GM12878 (cell line): ENCODE data around the gene ELL2. TPM values are rescaled to one million over a fixed set of nuclear protein-coding genes. Genes with fewer than 3 reads are reported as not detected.

Source experiments
- ATAC-seq: fragments of 200-7000 bp; cut with Tn5 transposase; 3 replicates; pipeline ENCODE4 v1.9.1; 2020; ENCODE audit warnings: mild to moderate bottlenecking, moderate library complexity
- BruUV-seq: library from RNA; stranded (reverse); fragments of 400-500 nt; replicated peaks from 2 replicates; lab custom pipeline; 2021; lab: Mats Ljungman, UMichigan
- CTCF ChIA-PET: fragments of 300-600 bp; sonication (Branson Sonifier 250); formaldehyde crosslinking; extraction: SDS; loops from one replicate; lab custom pipeline; 2021; ENCODE audit warnings: inconsistent platforms; lab: Yijun Ruan, JAX
- POLR2A ChIA-PET: fragments of 350-600 bp; formaldehyde crosslinking; extraction: SDS; loops from one replicate; lab custom pipeline; 2021; ENCODE audit warnings: inconsistent platforms; lab: Charles Lee
- RAD21 ChIA-PET: fragments of 300-600 bp; sonication (Branson Sonifier 250); formaldehyde crosslinking; loops from one replicate; lab custom pipeline; 2023; ENCODE audit warnings: antibody characterized with exemption; ENCODE audit not compliant: unreplicated experiment; lab: Charles Lee
- SMC1A ChIA-PET: fragments of 300-600 bp; sonication (Branson Sonifier 250); formaldehyde crosslinking; loops from one replicate; lab custom pipeline; 2023; ENCODE audit not compliant: unreplicated experiment, uncharacterized antibody; lab: Charles Lee
- DNase-seq: peaks from one replicate; pipeline ENCODE4 v3.0.0-alpha.2; 2011; ENCODE audit warnings: low read depth, low spot score
- FAIRE-seq: peaks from 3 replicates; lab custom pipeline; 2011; peaks lifted over from hg19 to GRCh38; lab: Jason Lieb, UNC
- H2AFZ ChIP-seq: 2 replicates; pipeline ENCODE4 v1.6.0; 2011; ENCODE audit warnings: low read depth, low read length, control low read depth; ENCODE audit not compliant: control insufficient read depth
- H3K27ac ChIP-seq: 2 replicates; pipeline ENCODE4 v1.5.1; 2011; ENCODE audit warnings: control low read depth; ENCODE audit not compliant: control insufficient read depth, insufficient read depth
- H3K27me3 ChIP-seq, 2 experiments: replicated peaks in 1 of 2; 2 replicates each; pipeline versions ENCODE4 v1.6.0 to v1.6.1; 2011; ENCODE audit warnings: low read length in 1 of 2; ENCODE audit not compliant: control insufficient read depth in 2 of 2, insufficient read depth in 2 of 2
- H3K36me3 ChIP-seq, 2 experiments: 2 replicates each; pipeline ENCODE4 v1.5.1; 2011; ENCODE audit warnings: low read length in 1 of 2; ENCODE audit not compliant: control insufficient read depth in 2 of 2, insufficient read depth in 2 of 2
- H3K4me1 ChIP-seq: 2 replicates; pipeline ENCODE4 v1.6.1; 2011; ENCODE audit warnings: mild to moderate bottlenecking, low read length, moderate library complexity, mixed read lengths; ENCODE audit not compliant: control insufficient read depth, insufficient read depth
- H3K4me2 ChIP-seq: 2 replicates; pipeline ENCODE4 v1.6.0; 2011; ENCODE audit warnings: control low read depth; ENCODE audit not compliant: control insufficient read depth, insufficient read depth
- H3K4me3 ChIP-seq: fragments of 200-600 bp; sonication (generic); 2 replicates; pipeline ENCODE4 v1.5.1; 2016
- H3K79me2 ChIP-seq: 2 replicates; pipeline ENCODE4 v1.6.0; 2011; ENCODE audit warnings: low read length; ENCODE audit not compliant: control insufficient read depth, insufficient read depth
- H3K9ac ChIP-seq: 2 replicates; pipeline ENCODE4 v1.8.0; 2011; ENCODE audit warnings: low read length, control low read depth, mixed read lengths; ENCODE audit not compliant: control insufficient read depth, insufficient read depth
- H3K9me3 ChIP-seq: replicated peaks from 3 replicates; pipeline ENCODE4 v1.5.1; 2011; ENCODE audit warnings: mild to moderate bottlenecking, low read length; ENCODE audit not compliant: control insufficient read depth, insufficient read depth
- H4K20me1 ChIP-seq: 2 replicates; pipeline ENCODE4 v1.6.0; 2011; ENCODE audit not compliant: control insufficient read depth, insufficient read depth
- ESRRA ChIP-seq: IDR thresholded peaks from 2 replicates; pipeline ENCODE4 v1.6.1; 2012; ENCODE audit warnings: mild to moderate bottlenecking, low read length, improper control_type of control experiment
- HDAC6 ChIP-seq: fragments of 200-600 bp; sonication (generic); IDR thresholded peaks from one replicate; pipeline ENCODE4 v1.8.0; 2017; ENCODE audit warnings: antibody characterized with exemption; ENCODE audit not compliant: unreplicated experiment
- IKZF1 ChIP-seq: fragments of 450-650 bp; conservative IDR thresholded peaks from 2 replicates; pipeline ENCODE4 v1.6.1; 2017; ENCODE audit warnings: antibody characterized with exemption, mild to moderate bottlenecking
- JUND ChIP-seq: IDR thresholded peaks from 2 replicates; pipeline ENCODE4 v1.6.1; 2012; ENCODE audit warnings: low read depth, mild to moderate bottlenecking, low read length, improper control_type of control experiment, moderate library complexity
- MEF2A ChIP-seq: IDR thresholded peaks from 2 replicates; pipeline ENCODE4 v1.6.1; 2011; ENCODE audit warnings: low read depth, mild to moderate bottlenecking, low read length, moderate library complexity; ENCODE audit not compliant: insufficient read depth
- NFYB ChIP-seq: IDR thresholded peaks from 2 replicates; pipeline ENCODE4 v1.6.1; 2011; ENCODE audit warnings: low read depth, mild to moderate bottlenecking, low read length, improper control_type of control experiment, moderate library complexity; ENCODE audit not compliant: insufficient read depth
- NR2F1 ChIP-seq: fragments of 450-650 bp; conservative IDR thresholded peaks from 2 replicates; pipeline ENCODE4 v1.6.1; 2017; ENCODE audit warnings: mild to moderate bottlenecking
- PAX8 ChIP-seq: fragments of 450-650 bp; IDR thresholded peaks from 2 replicates; pipeline ENCODE4 v1.6.1; 2017; ENCODE audit warnings: mild to moderate bottlenecking, moderate library complexity
- RAD51 ChIP-seq: fragments of 450-650 bp; IDR thresholded peaks from 2 replicates; pipeline ENCODE4 v1.6.1; 2016; ENCODE audit warnings: moderate library complexity, mild to moderate bottlenecking, inconsistent platforms
- SMC3 ChIP-seq: IDR thresholded peaks from 2 replicates; pipeline ENCODE4 v1.6.1; 2011; ENCODE audit warnings: low read length, improper control_type of control experiment, borderline replicate concordance
- SPI1 ChIP-seq: IDR thresholded peaks from 2 replicates; pipeline ENCODE4 v1.6.1; 2011; ENCODE audit warnings: low read depth, mild to moderate bottlenecking, low read length, moderate library complexity, borderline replicate concordance; ENCODE audit not compliant: insufficient read depth
- ZNF207 ChIP-seq: fragments of 450-650 bp; IDR thresholded peaks from 2 replicates; pipeline ENCODE4 v1.6.1; 2014; ENCODE audit warnings: antibody characterized with exemption, mild to moderate bottlenecking, borderline replicate concordance
- in situ Hi-C: fragments of 300-500 bp; cut with MboI; formaldehyde crosslinking; loops from 9 replicates; pipeline ENCODE4 v1.14.3; 2018; ENCODE audit warnings: mixed read lengths
- intact Hi-C: fragments of 100-400 bp; cut with micrococcal nuclease; formaldehyde crosslinking; loops from one replicate; pipeline ENCODE4 v1.14.2; 2022; ENCODE audit not compliant: unreplicated experiment
- polyA plus RNA-seq, 11 experiments: library from polyadenylated mRNA; depleted of rRNA in 4 of 11; unstranded in 6 of 11; stranded (reverse) in 5 of 11; fragments of >200 nt; fragmentation: Nextera tagmentation in 4 of 11; fragmentation: Illumina TruSeq in 1 of 11; extraction: Ambion mirVana in 4 of 11; extraction: Trizol in 1 of 11; gene quantifications; 1 replicate in 1 of 11; 2 replicates in 10 of 11; pipeline versions ENCODE4 v1.2.1 to v1.2.3, GENCODE V29; 2011 to 2016; ENCODE audit warnings: inconsistent platforms in 2 of 11, missing spikeins in 2 of 11, low read depth in 1 of 11
- total RNA-seq, 4 experiments: library from RNA; depleted of rRNA in 3 of 4; stranded (reverse); fragments of >200 nt in 3 of 4; fragmentation: Illumina TruSeq in 1 of 4; extraction: Trizol in 1 of 4; gene quantifications; 2 replicates each; pipeline versions ENCODE4 v1.2.1 to v1.2.3, GENCODE V29; 2013 to 2021
- TF ChIP-seq, protein P1 (sequence below), 3 experiments: IDR thresholded peaks in 2 of 3; conservative IDR thresholded peaks in 1 of 3; 2 replicates each; pipeline ENCODE4 v1.5.1; 2011; ENCODE audit warnings: low read depth in 3 of 3, low read length in 3 of 3, mild to moderate bottlenecking in 3 of 3, control low read depth in 2 of 3, moderate library complexity in 2 of 3, inconsistent platforms in 1 of 3, mixed read lengths in 1 of 3; ENCODE audit not compliant: control insufficient read depth in 2 of 3, insufficient read depth in 1 of 3; ENCODE audit errors: extremely low read depth in 1 of 3

The ELL2 gene
- total and polyA plus RNA-seq, 10 of the 15 experiments (the other 5 are each of a cell fraction or from before 2014, with no cell fraction given): 24.2 to 91.4 (median 57.4) TPM

DNA sequence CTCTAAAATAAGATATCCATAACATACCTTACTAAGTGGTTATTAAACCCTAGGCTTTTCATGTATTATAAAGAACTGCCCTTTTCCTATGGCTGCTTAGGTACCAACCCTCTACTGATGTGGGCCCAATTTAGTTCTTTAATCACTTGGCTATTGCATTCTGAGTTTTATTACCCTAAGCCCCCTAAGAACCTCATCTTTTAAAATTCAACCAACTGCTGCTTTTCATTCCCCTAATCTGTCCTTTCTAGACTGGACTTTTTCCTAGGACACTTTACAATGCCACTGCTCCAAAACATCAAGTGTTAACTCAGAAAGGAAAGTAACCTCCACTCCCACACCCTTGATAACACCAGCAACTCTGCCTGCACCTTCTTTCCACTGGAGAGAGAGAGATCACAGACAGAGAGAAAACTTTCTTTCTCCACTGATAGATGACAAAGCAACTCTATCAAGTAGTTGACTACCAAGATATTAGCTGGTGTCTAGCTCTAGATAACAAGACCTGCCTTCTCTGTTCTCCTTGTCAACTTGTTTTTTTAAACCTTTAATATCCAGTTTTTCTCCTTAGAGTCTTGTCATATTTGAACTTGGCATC, 27.3 kb downstream of the ELL2 start:
- FAIRE-seq: no peak
- H3K9me3 ChIP-seq: no peaks in the 10 kb centered on the region; the same call in 2 of the 3 replicates
- SMC1A ChIA-PET: interaction anchor here (1.2 to 4.8 kb wide), 9 partner anchors 8 to 64 kb away, joined by 3 to 52 read pairs (median 8); no protein-coding TSS in a partner anchor
- H3K4me3 ChIP-seq: no peak overlapping the region
- intact Hi-C loops (no loop called here), in situ Hi-C loops (no loop called here)
- TF ChIP-seq PAX8: no peak
- TF ChIP-seq RAD51: no peak
- TF ChIP-seq ZNF207: no peak
- TF ChIP-seq NR2F1: no peak
- TF ChIP-seq, protein P1, sequence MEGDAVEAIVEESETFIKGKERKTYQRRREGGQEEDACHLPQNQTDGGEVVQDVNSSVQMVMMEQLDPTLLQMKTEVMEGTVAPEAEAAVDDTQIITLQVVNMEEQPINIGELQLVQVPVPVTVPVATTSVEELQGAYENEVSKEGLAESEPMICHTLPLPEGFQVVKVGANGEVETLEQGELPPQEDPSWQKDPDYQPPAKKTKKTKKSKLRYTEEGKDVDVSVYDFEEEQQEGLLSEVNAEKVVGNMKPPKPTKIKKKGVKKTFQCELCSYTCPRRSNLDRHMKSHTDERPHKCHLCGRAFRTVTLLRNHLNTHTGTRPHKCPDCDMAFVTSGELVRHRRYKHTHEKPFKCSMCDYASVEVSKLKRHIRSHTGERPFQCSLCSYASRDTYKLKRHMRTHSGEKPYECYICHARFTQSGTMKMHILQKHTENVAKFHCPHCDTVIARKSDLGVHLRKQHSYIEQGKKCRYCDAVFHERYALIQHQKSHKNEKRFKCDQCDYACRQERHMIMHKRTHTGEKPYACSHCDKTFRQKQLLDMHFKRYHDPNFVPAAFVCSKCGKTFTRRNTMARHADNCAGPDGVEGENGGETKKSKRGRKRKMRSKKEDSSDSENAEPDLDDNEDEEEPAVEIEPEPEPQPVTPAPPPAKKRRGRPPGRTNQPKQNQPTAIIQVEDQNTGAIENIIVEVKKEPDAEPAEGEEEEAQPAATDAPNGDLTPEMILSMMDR (IDR thresholded peaks at IDR 0.05 in 2 of 3, conservative IDR thresholded peaks at IDR 0.05 in 1 of 3; ENCODE audit: control insufficient read depth in 2 of 3, extremely low read depth in 1 of 3, insufficient read depth in 1 of 3, low read depth in 3 of 3, low read length in 3 of 3): no peak
- no peak for TF ChIP-seq HDAC6
- no peak for TF ChIP-seq NFYB
- TF ChIP-seq IKZF1: no peak
- no peak for TF ChIP-seq ESRRA
- TF ChIP-seq JUND: no peak
- TF ChIP-seq MEF2A: no peak
- no peak for TF ChIP-seq SMC3
- no peak for TF ChIP-seq SPI1
- POLR2A ChIA-PET: interaction anchor here (2.7 kb wide), 1 partner anchor 10 kb away, joined by 13 read pairs; no protein-coding TSS in a partner anchor
- no peaks in the 10 kb centered on the region for H3K27me3 ChIP-seq
- DNase-seq: no peak
- no peak overlapping the region for H2AFZ ChIP-seq
- peaks cover 0 to 8% of the 10 kb centered on the region in 2 experiments for H3K36me3 ChIP-seq
- peaks cover 34% of the 10 kb centered on the region for H3K4me1 ChIP-seq
- H3K27ac ChIP-seq: no peak overlapping the region
- RAD21 ChIA-PET: interaction anchor here (1.2 to 4.6 kb wide), 7 partner anchors 10 to 403 kb away, joined by 3 to 17 read pairs (median 5); no protein-coding TSS in a partner anchor
- CTCF ChIA-PET: interaction anchor here (1.2 to 3.4 kb wide), 5 partner anchors 10 to 25 kb away, joined by 3 to 14 read pairs (median 12); no protein-coding TSS in a partner anchor
- no peaks in the 10 kb centered on the region for H4K20me1 ChIP-seq
- ATAC-seq: peak; percentile 43
- BruUV-seq: no TSS peak
- peaks cover 76% of the 10 kb centered on the region for H3K79me2 ChIP-seq
- H3K4me2 ChIP-seq: no peak overlapping the region; the same call in 1 of the 2 replicates
- H3K9ac ChIP-seq: no peak overlapping the region
